ENCODE measurements around the gene CYP2U1. TPM values are rescaled to one million over a fixed set of nuclear protein-coding genes. Genes with fewer than 3 reads are reported as not detected.

Gene CYP2U1
- total RNA-seq: 19.6 TPM

DNA sequence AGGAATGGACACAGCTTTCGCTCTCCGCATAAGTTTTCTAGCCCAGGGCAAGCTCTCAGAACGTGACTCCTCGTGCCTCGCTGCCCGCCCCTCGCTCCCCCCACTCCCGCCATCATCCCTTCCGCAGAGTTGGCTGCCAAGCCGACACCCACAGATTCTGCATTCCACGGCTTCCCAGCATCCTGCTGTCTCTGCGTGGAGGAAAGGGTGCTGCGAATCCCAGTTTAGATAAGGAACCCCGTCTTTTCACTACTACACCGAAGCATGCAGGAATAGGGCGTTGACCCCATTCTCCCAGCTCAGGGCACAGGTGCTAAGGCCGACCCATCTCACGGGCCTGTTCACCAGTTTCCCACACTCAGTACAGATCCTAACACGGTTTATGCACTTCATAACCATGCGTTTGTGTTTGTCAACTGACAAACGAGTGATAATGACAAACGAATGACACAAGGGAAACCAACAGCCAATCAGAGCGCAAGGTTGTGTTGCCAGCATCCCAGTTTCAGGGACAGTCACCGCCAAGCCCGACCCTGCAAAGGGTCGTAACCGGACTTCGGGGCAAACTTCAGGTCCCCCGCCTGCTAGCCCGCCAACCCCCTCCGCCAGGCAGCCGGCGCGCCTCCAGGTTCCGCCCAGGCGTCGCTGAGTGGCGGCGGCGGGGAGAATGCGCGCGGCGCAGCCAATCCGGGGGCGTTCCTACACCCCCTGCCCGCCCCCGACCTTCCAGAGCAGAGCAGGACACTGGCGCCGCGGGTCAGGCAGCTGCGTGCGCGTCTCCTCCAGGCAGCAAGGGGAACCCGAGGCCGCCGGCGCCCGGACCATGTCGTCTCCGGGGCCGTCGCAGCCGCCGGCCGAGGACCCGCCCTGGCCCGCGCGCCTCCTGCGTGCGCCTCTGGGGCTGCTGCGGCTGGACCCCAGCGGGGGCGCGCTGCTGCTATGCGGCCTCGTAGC, at the start of gene CYP2U1:
TSS of gene CYP2U1 (plus strand) at position 729 of the 954 bp plus-strand sequence. CDS start at position 824, 95 bp downstream.
- H3K36me3 ChIP-seq: no peaks in the 10 kb centered on the region
- peak in 1 of 2 donors; percentile 88 for DNase-seq (ENCODE audit: extremely low spot score in 2 of 2)
- peak within 1 kb of the TSS; percentile 74 to 82 for H3K4me3 ChIP-seq
- H3K4me1 ChIP-seq: peaks cover 12% of the 10 kb centered on the region
- H3K9me3 ChIP-seq: no peaks in the 10 kb centered on the region
- TF ChIP-seq POLR2A (IDR thresholded peaks at IDR 0.05) (peak in 1 of 2 donors; percentile 52), POLR2AphosphoS5 (IDR thresholded peaks at IDR 0.05; ENCODE audit: insufficient read depth in 1 of 2, low read depth in 1 of 2) (peak in 1 of 2 donors; percentile 75)
- TF ChIP-seq, protein P1, sequence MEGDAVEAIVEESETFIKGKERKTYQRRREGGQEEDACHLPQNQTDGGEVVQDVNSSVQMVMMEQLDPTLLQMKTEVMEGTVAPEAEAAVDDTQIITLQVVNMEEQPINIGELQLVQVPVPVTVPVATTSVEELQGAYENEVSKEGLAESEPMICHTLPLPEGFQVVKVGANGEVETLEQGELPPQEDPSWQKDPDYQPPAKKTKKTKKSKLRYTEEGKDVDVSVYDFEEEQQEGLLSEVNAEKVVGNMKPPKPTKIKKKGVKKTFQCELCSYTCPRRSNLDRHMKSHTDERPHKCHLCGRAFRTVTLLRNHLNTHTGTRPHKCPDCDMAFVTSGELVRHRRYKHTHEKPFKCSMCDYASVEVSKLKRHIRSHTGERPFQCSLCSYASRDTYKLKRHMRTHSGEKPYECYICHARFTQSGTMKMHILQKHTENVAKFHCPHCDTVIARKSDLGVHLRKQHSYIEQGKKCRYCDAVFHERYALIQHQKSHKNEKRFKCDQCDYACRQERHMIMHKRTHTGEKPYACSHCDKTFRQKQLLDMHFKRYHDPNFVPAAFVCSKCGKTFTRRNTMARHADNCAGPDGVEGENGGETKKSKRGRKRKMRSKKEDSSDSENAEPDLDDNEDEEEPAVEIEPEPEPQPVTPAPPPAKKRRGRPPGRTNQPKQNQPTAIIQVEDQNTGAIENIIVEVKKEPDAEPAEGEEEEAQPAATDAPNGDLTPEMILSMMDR (IDR thresholded peaks at IDR 0.05): peak in 2 of 3 experiments; percentile 6 to 17
- H3K27me3 ChIP-seq: no peaks in the 10 kb centered on the region
- intact Hi-C loops (cut with DNase I): loop anchor here (10.0 kb wide), 1 partner anchor 64 kb away; no protein-coding TSS in a partner anchor
- peak within 1 kb of the TSS; percentile 86 for H3K27ac ChIP-seq

DNA sequence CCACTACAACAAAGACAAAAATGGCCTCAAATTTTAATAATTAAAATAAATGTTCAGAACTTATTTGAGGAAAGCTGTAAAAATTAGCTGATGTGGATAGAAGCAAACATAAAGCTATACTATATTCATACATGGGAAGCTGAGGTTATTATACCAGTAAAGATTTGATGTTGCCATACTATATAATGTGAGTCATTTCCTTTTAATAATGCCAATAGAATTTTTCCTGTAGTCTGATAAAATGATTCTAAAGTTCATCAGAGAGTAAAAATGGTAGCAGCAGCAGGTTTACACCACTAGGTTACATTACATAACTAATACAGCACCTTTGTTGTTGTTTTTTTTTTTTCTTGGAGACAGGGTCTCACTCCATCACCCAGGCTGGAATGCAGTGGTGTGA, 45.5 kb upstream of the CYP2U1 start:
- Histone ChIP-seq H3K9me3 (no peaks in the 10 kb centered on the region), H3K36me3 (no peaks in the 10 kb centered on the region), H3K4me3 (no peak overlapping the region), H3K27ac (no peak overlapping the region), H3K27me3 (no peaks in the 10 kb centered on the region), H3K4me1 (no peaks in the 10 kb centered on the region)
- intact Hi-C loops (cut with DNase I): no loop called here
- TF ChIP-seq POLR2AphosphoS5 (IDR thresholded peaks at IDR 0.05; ENCODE audit: insufficient read depth in 1 of 2, low read depth in 1 of 2): no peak
- TF ChIP-seq, protein P1 (IDR thresholded peaks at IDR 0.05): no peak
- no peak for TF ChIP-seq POLR2A (IDR thresholded peaks at IDR 0.05)
- DNase-seq (ENCODE audit: extremely low spot score in 2 of 2): no peak

DNA sequence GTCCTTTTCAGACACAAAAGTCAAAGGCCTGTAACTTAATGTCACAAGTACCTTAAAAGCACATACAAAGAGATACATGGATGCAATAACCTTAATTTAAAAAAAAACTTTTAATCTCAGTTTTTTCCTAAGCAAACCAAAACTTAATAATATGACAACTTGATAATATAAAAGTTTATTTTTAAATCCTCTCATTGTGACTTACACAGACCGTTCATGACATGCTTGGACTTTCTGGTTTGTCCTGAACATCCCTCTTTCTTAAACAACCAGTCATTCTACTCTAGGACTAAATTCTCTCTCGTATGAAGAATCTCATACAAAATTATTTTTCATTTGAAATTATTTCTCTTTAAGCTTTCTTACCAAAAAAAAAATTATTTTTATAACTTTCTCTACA, 43.1 kb upstream of the CYP2U1 start:
- H3K4me3 ChIP-seq: no peak overlapping the region
- TF ChIP-seq, protein P1 (IDR thresholded peaks at IDR 0.05): no peak
- no peak for TF ChIP-seq POLR2AphosphoS5 (IDR thresholded peaks at IDR 0.05; ENCODE audit: insufficient read depth in 1 of 2, low read depth in 1 of 2)
- TF ChIP-seq POLR2A (IDR thresholded peaks at IDR 0.05): no peak
- H3K36me3 ChIP-seq: no peaks in the 10 kb centered on the region
- DNase-seq (ENCODE audit: extremely low spot score in 2 of 2): no peak
- H3K4me1 ChIP-seq: peaks cover 2% of the 10 kb centered on the region
- intact Hi-C loops (cut with DNase I): no loop called here
- H3K27me3 ChIP-seq: no peaks in the 10 kb centered on the region
- no peak overlapping the region for H3K27ac ChIP-seq
- no peaks in the 10 kb centered on the region for H3K9me3 ChIP-seq

DNA sequence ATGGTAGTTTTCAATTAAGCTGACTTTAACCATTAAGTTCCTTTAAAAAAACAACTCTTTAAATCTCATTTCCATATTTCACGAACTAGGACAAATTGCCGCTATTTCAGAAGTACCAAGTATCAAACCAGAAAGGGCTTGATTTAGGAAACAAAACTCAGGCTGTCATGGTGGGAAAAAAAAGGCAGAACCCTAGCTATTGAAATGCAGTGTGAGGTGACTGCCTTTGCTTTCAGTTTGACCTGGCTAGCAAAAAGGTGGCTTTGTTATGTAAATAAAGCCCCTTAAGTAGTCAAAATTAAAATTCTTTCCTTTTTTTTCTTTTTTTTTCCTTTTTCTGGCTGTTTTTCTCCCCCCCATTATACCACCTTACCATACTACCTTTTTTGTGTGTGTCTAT, 40.6 kb upstream of the CYP2U1 start:
- Histone ChIP-seq H3K36me3 (no peaks in the 10 kb centered on the region), H3K27me3 (no peaks in the 10 kb centered on the region), H3K9me3 (no peaks in the 10 kb centered on the region), H3K27ac (no peak overlapping the region), H3K4me1 (peaks cover 9% of the 10 kb centered on the region), H3K4me3 (no peak overlapping the region)
- DNase-seq (ENCODE audit: extremely low spot score in 2 of 2): no peak
- TF ChIP-seq, protein P1 (IDR thresholded peaks at IDR 0.05): no peak
- TF ChIP-seq POLR2AphosphoS5 (IDR thresholded peaks at IDR 0.05; ENCODE audit: insufficient read depth in 1 of 2, low read depth in 1 of 2) (no peak), POLR2A (IDR thresholded peaks at IDR 0.05) (no peak)
- intact Hi-C loops (cut with DNase I): no loop called here

DNA sequence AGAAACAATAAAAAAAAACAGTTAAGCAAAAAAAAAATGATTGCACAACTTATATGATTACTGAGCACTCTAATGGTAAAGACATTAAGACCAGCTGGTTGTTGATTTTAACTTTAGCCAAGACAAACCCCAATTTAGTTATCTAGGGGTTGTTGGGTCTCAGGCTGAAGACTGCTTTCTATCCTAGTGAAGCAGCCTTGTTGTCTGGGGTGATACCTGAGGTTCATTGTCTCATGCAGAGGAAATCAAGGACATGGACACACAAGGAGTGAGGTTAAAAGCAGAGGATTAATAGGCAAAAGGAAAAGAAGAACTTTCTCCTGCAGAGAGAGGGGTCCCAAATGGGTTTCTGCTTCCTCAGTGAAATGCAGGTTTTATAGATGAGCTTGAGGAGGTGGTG, 40.0 kb upstream of the CYP2U1 start:
- no peaks in the 10 kb centered on the region for H3K9me3 ChIP-seq
- TF ChIP-seq, protein P1 (IDR thresholded peaks at IDR 0.05): no peak
- TF ChIP-seq POLR2AphosphoS5 (IDR thresholded peaks at IDR 0.05; ENCODE audit: insufficient read depth in 1 of 2, low read depth in 1 of 2) (no peak), POLR2A (IDR thresholded peaks at IDR 0.05) (no peak)
- intact Hi-C loops (cut with DNase I): no loop called here

More for the DNA sequence above, 40.0 kb upstream of the CYP2U1 start:
- no peak for DNase-seq (ENCODE audit: extremely low spot score in 2 of 2)
- Histone ChIP-seq H3K4me1 (peaks cover 9% of the 10 kb centered on the region), H3K36me3 (no peaks in the 10 kb centered on the region), H3K4me3 (no peak overlapping the region), H3K27ac (no peak overlapping the region), H3K27me3 (no peaks in the 10 kb centered on the region)
